PC-3 (cell line): ENCODE measurements around the gene LSM11. TPM values are rescaled to one million over a fixed set of nuclear protein-coding genes. Genes with fewer than 3 reads are reported as not detected.

ENCODE experiments used
- ATAC-seq: fragments of 200-7000 bp; cut with Tn5 transposase; 2 replicates; pipeline ENCODE4 v1.9.1; 2020; ENCODE audit warnings: mild to moderate bottlenecking, moderate library complexity
- BruUV-seq: library from RNA; stranded (reverse); fragments of 400-500 nt; replicated peaks from 2 replicates; lab custom pipeline; 2021; lab: Mats Ljungman, UMichigan
- CTCF ChIA-PET: fragments of 300-600 bp; sonication (Branson Sonifier 250); formaldehyde crosslinking; loops from one replicate; lab custom pipeline; 2022; ENCODE audit warnings: antibody characterized with exemption; lab: Charles Lee
- POLR2A ChIA-PET: fragments of 300-600 bp; sonication (Branson Sonifier 250); formaldehyde crosslinking; loops from one replicate; lab custom pipeline; 2022; ENCODE audit warnings: antibody characterized with exemption; ENCODE audit not compliant: unreplicated experiment; lab: Charles Lee
- DNase-seq: peaks from one replicate; pipeline ENCODE4 v3.0.0-alpha.2; 2015
- H2AFZ ChIP-seq: fragments of 300-600 bp; sonication (generic); 2 replicates; pipeline ENCODE4 v1.6.0; 2016; ENCODE audit warnings: antibody characterized with exemption, low read length
- H3F3A ChIP-seq: fragments of 300-600 bp; sonication (generic); one replicate; pipeline ENCODE4 v1.6.0; 2017; ENCODE audit warnings: antibody characterized with exemption, low read length, control low read depth, mild to moderate bottlenecking; ENCODE audit not compliant: unreplicated experiment
- H3K27ac ChIP-seq: fragments of 300-600 bp; sonication (generic); 2 replicates; pipeline ENCODE4 v1.5.1; 2016; ENCODE audit warnings: mild to moderate bottlenecking, low read length
- H3K27me3 ChIP-seq: fragments of 300-600 bp; sonication (generic); 2 replicates; pipeline ENCODE4 v1.6.1; 2016; ENCODE audit warnings: low read length, mixed read lengths
- H3K36me3 ChIP-seq: fragments of 300-600 bp; sonication (generic); 2 replicates; pipeline ENCODE4 v1.6.1; 2016; ENCODE audit warnings: low read depth, mixed run types, low read length, mixed read lengths
- H3K4me1 ChIP-seq: fragments of 300-600 bp; sonication (generic); 2 replicates; pipeline ENCODE4 v1.5.1; 2016; ENCODE audit warnings: low read length; ENCODE audit not compliant: insufficient read depth
- H3K4me2 ChIP-seq: fragments of 300-600 bp; sonication (generic); 2 replicates; pipeline ENCODE4 v1.6.0; 2016; ENCODE audit warnings: low read length
- H3K4me3 ChIP-seq: fragments of 300-600 bp; sonication (generic); 2 replicates; pipeline ENCODE4 v1.5.1; 2016; ENCODE audit warnings: mild to moderate bottlenecking, low read length, mixed read lengths
- H3K79me2 ChIP-seq: fragments of 300-600 bp; sonication (generic); 2 replicates; pipeline ENCODE4 v1.6.1; 2017; ENCODE audit warnings: low read length, mixed read lengths
- H3K9ac ChIP-seq: fragments of 300-600 bp; sonication (generic); 2 replicates; pipeline ENCODE4 v1.6.0; 2016; ENCODE audit warnings: mild to moderate bottlenecking, low read length
- H3K9me2 ChIP-seq: fragments of 300-600 bp; sonication (generic); replicated peaks from 2 replicates; pipeline ENCODE4 v1.6.1; 2016; ENCODE audit warnings: mixed run types, low read length, mixed read lengths
- H3K9me3 ChIP-seq: fragments of 300-600 bp; sonication (generic); 2 replicates; pipeline ENCODE4 v1.6.1; 2016; ENCODE audit warnings: low read length, mixed read lengths
- H4K20me1 ChIP-seq: fragments of 300-600 bp; sonication (generic); 2 replicates; pipeline ENCODE4 v1.6.1; 2016; ENCODE audit warnings: low read length, mixed read lengths
- EZH2 ChIP-seq: fragments of 300-600 bp; sonication (generic); IDR thresholded peaks from one replicate; pipeline ENCODE4 v1.6.1; 2017; ENCODE audit warnings: antibody characterized with exemption, mild to moderate bottlenecking, low read length; ENCODE audit not compliant: unreplicated experiment
- EZH2phosphoT487 ChIP-seq: fragments of 300-600 bp; sonication (generic); IDR thresholded peaks from 2 replicates; pipeline ENCODE4 v1.6.1; 2018; ENCODE audit warnings: mild to moderate bottlenecking, antibody characterized with exemption, low read length, borderline replicate concordance
- intact Hi-C: fragments of 100-400 bp; cut with micrococcal nuclease; formaldehyde crosslinking; loops from 2 replicates; pipeline ENCODE4 v1.9.0; 2023
- total RNA-seq: library from RNA; depleted of rRNA; stranded (reverse); fragments of >200 nt; gene quantifications from 2 replicates; pipeline ENCODE4 v1.2.3, GENCODE V29; 2014
- TF ChIP-seq, protein P1 (sequence below): fragments of 300-600 bp; sonication (generic); conservative IDR thresholded peaks from 2 replicates; pipeline ENCODE4 v1.5.1; 2017; ENCODE audit warnings: antibody characterized with exemption, low read depth, mild to moderate bottlenecking, low read length

The LSM11 gene
- total RNA-seq, 1 experiment from 2014 or later = 5.0 TPM

GRCh38 chr5:157750320-157750719 is 6.8 kb downstream of the LSM11 start:
- no peak for TF ChIP-seq EZH2
- H3K4me1 ChIP-seq = peaks cover 35% of the 10 kb centered on the region
- peaks cover 52% of the 10 kb centered on the region for H3K79me2 ChIP-seq
- no peaks in the 10 kb centered on the region for H3K9me3 ChIP-seq
- no peak overlapping the region for H3K4me3 ChIP-seq
- CTCF ChIA-PET = no interaction called here
- no peak overlapping the region for H2AFZ ChIP-seq
- peak overlapping the region; percentile 29; the same call in 1 of the 2 replicates for H3K27ac ChIP-seq
- intact Hi-C loops = no loop called here
- H3F3A ChIP-seq = no peaks in the 10 kb centered on the region
- peaks cover 24% of the 10 kb centered on the region; the same call in 1 of the 2 replicates for H3K36me3 ChIP-seq
- H3K27me3 ChIP-seq = no peaks in the 10 kb centered on the region
- no TSS peak for BruUV-seq
- no peaks in the 10 kb centered on the region for H3K9me2 ChIP-seq
- ATAC-seq = peak; percentile 78
- peak; percentile 84 for DNase-seq
- POLR2A ChIA-PET = no interaction called here
- H3K9ac ChIP-seq = no peak overlapping the region
- peak overlapping the region; percentile 43 for H3K4me2 ChIP-seq
- H4K20me1 ChIP-seq = no peaks in the 10 kb centered on the region

GRCh38 chr5:157756122-157756521 is 12.6 kb downstream of the LSM11 start:
- intact Hi-C loops = no loop called here
- H2AFZ ChIP-seq = no peak overlapping the region
- BruUV-seq = no TSS peak
- H3F3A ChIP-seq = no peaks in the 10 kb centered on the region
- no peaks in the 10 kb centered on the region for H3K9me2 ChIP-seq
- H3K27ac ChIP-seq = no peak overlapping the region
- TF ChIP-seq EZH2phosphoT487 = no peak
- TF ChIP-seq, protein P1, sequence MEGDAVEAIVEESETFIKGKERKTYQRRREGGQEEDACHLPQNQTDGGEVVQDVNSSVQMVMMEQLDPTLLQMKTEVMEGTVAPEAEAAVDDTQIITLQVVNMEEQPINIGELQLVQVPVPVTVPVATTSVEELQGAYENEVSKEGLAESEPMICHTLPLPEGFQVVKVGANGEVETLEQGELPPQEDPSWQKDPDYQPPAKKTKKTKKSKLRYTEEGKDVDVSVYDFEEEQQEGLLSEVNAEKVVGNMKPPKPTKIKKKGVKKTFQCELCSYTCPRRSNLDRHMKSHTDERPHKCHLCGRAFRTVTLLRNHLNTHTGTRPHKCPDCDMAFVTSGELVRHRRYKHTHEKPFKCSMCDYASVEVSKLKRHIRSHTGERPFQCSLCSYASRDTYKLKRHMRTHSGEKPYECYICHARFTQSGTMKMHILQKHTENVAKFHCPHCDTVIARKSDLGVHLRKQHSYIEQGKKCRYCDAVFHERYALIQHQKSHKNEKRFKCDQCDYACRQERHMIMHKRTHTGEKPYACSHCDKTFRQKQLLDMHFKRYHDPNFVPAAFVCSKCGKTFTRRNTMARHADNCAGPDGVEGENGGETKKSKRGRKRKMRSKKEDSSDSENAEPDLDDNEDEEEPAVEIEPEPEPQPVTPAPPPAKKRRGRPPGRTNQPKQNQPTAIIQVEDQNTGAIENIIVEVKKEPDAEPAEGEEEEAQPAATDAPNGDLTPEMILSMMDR = no peak
- TF ChIP-seq EZH2 = no peak
- H3K4me2 ChIP-seq = no peak overlapping the region
- H3K79me2 ChIP-seq = 0 out of 2 replicates have a peak, but pooled peaks cover 2% of the 10 kb centered on the region
- ATAC-seq (no peak), DNase-seq (no peak)
- H3K4me3 ChIP-seq = no peak overlapping the region
- no peaks in the 10 kb centered on the region for H3K9me3 ChIP-seq
- H3K27me3 ChIP-seq = no peaks in the 10 kb centered on the region
- ChIA-PET POLR2A (no interaction called here), CTCF (no interaction called here)
- H3K36me3 ChIP-seq = peaks cover 33% of the 10 kb centered on the region; the same call in 1 of the 2 replicates
- H3K4me1 ChIP-seq = no peaks in the 10 kb centered on the region
- no peak overlapping the region for H3K9ac ChIP-seq
- no peaks in the 10 kb centered on the region for H4K20me1 ChIP-seq

GRCh38 chr5:157758706-157759105 is 15.2 kb downstream of the LSM11 start:
- H4K20me1 ChIP-seq = no peaks in the 10 kb centered on the region
- no peaks in the 10 kb centered on the region for H3K79me2 ChIP-seq
- TF ChIP-seq, protein P1 = no peak
- TF ChIP-seq EZH2phosphoT487 (no peak), EZH2 (no peak)
- POLR2A ChIA-PET = no interaction called here
- no peaks in the 10 kb centered on the region for H3K4me1 ChIP-seq
- no peak overlapping the region for H3K4me3 ChIP-seq
- intact Hi-C loops = no loop called here
- peaks cover 20% of the 10 kb centered on the region; the same call in 1 of the 2 replicates for H3K36me3 ChIP-seq
- CTCF ChIA-PET = no interaction called here
- no peaks in the 10 kb centered on the region for H3K9me2 ChIP-seq
- no peak for DNase-seq
- ATAC-seq = no peak
- no peaks in the 10 kb centered on the region for H3K9me3 ChIP-seq
- H3K9ac ChIP-seq = no peak overlapping the region
- H3K27ac ChIP-seq = no peak overlapping the region
- H3K27me3 ChIP-seq = no peaks in the 10 kb centered on the region
- no TSS peak for BruUV-seq
- H3F3A ChIP-seq = no peaks in the 10 kb centered on the region
- no peak overlapping the region for H3K4me2 ChIP-seq
- no peak overlapping the region for H2AFZ ChIP-seq
